H1 (cell line): ENCODE measurements around the gene FAM222B. TPM values are rescaled to one million over a fixed set of nuclear protein-coding genes. Genes with fewer than 3 reads are reported as not detected.

Experiments used
- CTCF ChIA-PET: fragments of 300-600 bp; sonication (Branson Sonifier 250); formaldehyde crosslinking; loops from one replicate; lab custom pipeline; 2021; ENCODE audit not compliant: partially characterized antibody; lab: Charles Lee
- POLR2A ChIA-PET: fragments of 300-600 bp; sonication (Branson Sonifier 250); formaldehyde crosslinking; loops from one replicate; lab custom pipeline; 2021; ENCODE audit warnings: inconsistent platforms; ENCODE audit not compliant: partially characterized antibody; lab: Charles Lee
- DNase-seq, 2 experiments: peaks; one replicate each; pipeline versions ENCODE4 v3.0.0 to v3.0.0-alpha.2; 2010 to 2022; ENCODE audit warnings: low spot score in 2 of 2, low read depth in 1 of 2, mixed read lengths in 1 of 2
- FAIRE-seq: peaks from 2 replicates; lab custom pipeline; 2011; peaks lifted over from hg19 to GRCh38; lab: Jason Lieb, UNC
- H2AFZ ChIP-seq: 2 replicates; pipeline ENCODE4 v1.8.1; 2012; ENCODE audit warnings: low read length, inconsistent platforms
- H2AK5ac ChIP-seq: 2 replicates; pipeline ENCODE4 v1.6.1; 2013; ENCODE audit warnings: low read depth, low read length
- H2BK120ac ChIP-seq: replicated peaks from 2 replicates; pipeline ENCODE3; 2013; ENCODE audit warnings: low read depth, low read length, inconsistent platforms
- H2BK12ac ChIP-seq: 2 replicates; pipeline ENCODE4 v1.6.1; 2013; ENCODE audit warnings: low read depth, low read length
- H2BK15ac ChIP-seq: 2 replicates; pipeline ENCODE4 v1.6.1; 2013; ENCODE audit warnings: low read length
- H2BK20ac ChIP-seq: 2 replicates; pipeline ENCODE4 v1.6.1; 2013; ENCODE audit warnings: low read length
- H2BK5ac ChIP-seq: 2 replicates; pipeline ENCODE4 v1.6.1; 2013; ENCODE audit warnings: low read depth, low read length
- H3K14ac ChIP-seq: 2 replicates; pipeline ENCODE4 v1.6.1; 2013; ENCODE audit warnings: inconsistent platforms; ENCODE audit not compliant: insufficient read length
- H3K18ac ChIP-seq: 2 replicates; pipeline ENCODE4 v1.6.1; 2013; ENCODE audit warnings: low read length; ENCODE audit errors: extremely low read depth
- H3K23ac ChIP-seq: 2 replicates; pipeline ENCODE4 v1.6.1; 2013; ENCODE audit warnings: inconsistent platforms; ENCODE audit not compliant: insufficient read length
- H3K23me2 ChIP-seq: 2 replicates; pipeline ENCODE4 v1.6.1; 2013; ENCODE audit warnings: low read depth, low read length
- H3K27ac ChIP-seq: 2 replicates; pipeline ENCODE4 v1.6.1; 2011; ENCODE audit warnings: low read depth, low read length, inconsistent platforms
- H3K27me3 ChIP-seq, 4 experiments: replicated peaks in 1 of 4; 1 replicate in 1 of 4; 2 replicates in 3 of 4; pipeline versions ENCODE4 v1.6.1 to v1.8.1; 2011 to 2013; ENCODE audit warnings: low read length in 3 of 4, mild to moderate bottlenecking in 3 of 4, inconsistent platforms in 2 of 4, mixed read lengths in 2 of 4, moderate library complexity in 1 of 4; ENCODE audit not compliant: control insufficient read depth in 3 of 4, insufficient read depth in 3 of 4; ENCODE audit errors: extremely low read depth in 1 of 4
- H3K36me3 ChIP-seq, 4 experiments: 2 replicates each; pipeline versions ENCODE4 v1.6.1 to v1.8.1; 2011 to 2013; ENCODE audit warnings: mild to moderate bottlenecking in 4 of 4, low read length in 3 of 4, moderate library complexity in 2 of 4, control low read depth in 1 of 4, inconsistent platforms in 1 of 4; ENCODE audit not compliant: insufficient read depth in 4 of 4, control insufficient read depth in 2 of 4
- H3K4ac ChIP-seq: replicated peaks from 2 replicates; pipeline ENCODE3; 2013; ENCODE audit warnings: low read length, low read depth, mixed read lengths, inconsistent platforms; ENCODE audit not compliant: insufficient read length
- H3K4me1 ChIP-seq, 4 experiments: replicated peaks in 1 of 4; 1 replicate in 1 of 4; 2 replicates in 3 of 4; pipeline versions ENCODE4 v1.6.1 to v1.8.1; 2011 to 2013; ENCODE audit warnings: low read length in 3 of 4, inconsistent platforms in 2 of 4, mixed read lengths in 1 of 4; ENCODE audit not compliant: insufficient read depth in 4 of 4, control insufficient read depth in 3 of 4
- H3K4me2 ChIP-seq, 2 experiments: 2 replicates each; pipeline versions ENCODE4 v1.6.1 to v1.8.1; 2011 to 2013; ENCODE audit warnings: low read depth in 2 of 2, low read length in 2 of 2, control low read depth in 1 of 2, inconsistent platforms in 1 of 2, mild to moderate bottlenecking in 1 of 2; ENCODE audit not compliant: insufficient read depth in 1 of 2
- H3K4me3 ChIP-seq, 4 experiments: fragments of 200-600, 300-600 bp in 1 of 4; sonication (generic), shearing (Covaris generic), sonication (Bioruptor Twin) in 1 of 4; 2 replicates each; pipeline versions ENCODE4 v1.5.1 to v1.8.1; 2011 to 2016; ENCODE audit warnings: low read length in 4 of 4, low read depth in 3 of 4, control low read depth in 2 of 4, inconsistent platforms in 2 of 4, mild to moderate bottlenecking in 2 of 4, mixed read lengths in 1 of 4, moderate library complexity in 1 of 4; ENCODE audit not compliant: insufficient read depth in 2 of 4; ENCODE audit errors: extremely low read depth in 1 of 4
- H3K56ac ChIP-seq: replicated peaks from 2 replicates; pipeline ENCODE3; 2013; ENCODE audit warnings: low read depth, mild to moderate bottlenecking, mixed read lengths, low read length, inconsistent platforms; ENCODE audit not compliant: insufficient read length
- H3K79me1 ChIP-seq: 2 replicates; pipeline ENCODE4 v1.6.1; 2013; ENCODE audit warnings: low read depth, low read length, control low read depth
- H3K79me2 ChIP-seq, 2 experiments: 2 replicates each; pipeline versions ENCODE4 v1.6.1 to v1.8.1; 2012 to 2013; ENCODE audit warnings: low read length in 2 of 2, mild to moderate bottlenecking in 2 of 2, inconsistent platforms in 1 of 2; ENCODE audit not compliant: insufficient read depth in 2 of 2, control insufficient read depth in 1 of 2
- H3K9ac ChIP-seq, 4 experiments: replicated peaks in 1 of 4; 1 replicate in 1 of 4; 2 replicates in 3 of 4; pipeline versions ENCODE4 v1.6.1 to v1.8.1; 2011 to 2013; ENCODE audit warnings: low read depth in 3 of 4, low read length in 3 of 4, control low read depth in 2 of 4, mild to moderate bottlenecking in 2 of 4, moderate library complexity in 2 of 4, inconsistent platforms in 1 of 4; ENCODE audit errors: extremely low read depth in 1 of 4
- H3K9me3 ChIP-seq, 2 experiments: 2 replicates each; pipeline versions ENCODE4 v1.6.1 to v1.8.1; 2012 to 2013; ENCODE audit warnings: mild to moderate bottlenecking in 2 of 2, moderate library complexity in 2 of 2, control low read depth in 1 of 2, inconsistent platforms in 1 of 2, low read depth in 1 of 2, low read length in 1 of 2, mixed read lengths in 1 of 2; ENCODE audit not compliant: insufficient read depth in 2 of 2
- H4K20me1 ChIP-seq, 2 experiments: replicated peaks in 1 of 2; 2 replicates each; pipeline versions ENCODE3 to v1.8.1; 2011 to 2013; ENCODE audit warnings: inconsistent platforms in 2 of 2, low read length in 2 of 2, mild to moderate bottlenecking in 1 of 2; ENCODE audit not compliant: insufficient read depth in 2 of 2, control insufficient read depth in 1 of 2
- H4K5ac ChIP-seq: 2 replicates; pipeline ENCODE4 v1.6.1; 2013; ENCODE audit warnings: low read length, low read depth, mixed read lengths, inconsistent platforms; ENCODE audit not compliant: insufficient read length
- H4K8ac ChIP-seq: 2 replicates; pipeline ENCODE4 v1.8.0; 2013; ENCODE audit warnings: mild to moderate bottlenecking, moderate library complexity, low read length, inconsistent platforms; ENCODE audit not compliant: insufficient read depth; ENCODE audit errors: extremely low read depth
- H4K91ac ChIP-seq: replicated peaks from 2 replicates; pipeline ENCODE3; 2013; ENCODE audit warnings: low read length, mixed read lengths, inconsistent platforms; ENCODE audit not compliant: insufficient read length
- BACH1 ChIP-seq: IDR thresholded peaks from 2 replicates; pipeline ENCODE4 v1.6.1; 2012; ENCODE audit warnings: low read length, improper control_type of control experiment
- CBX5 ChIP-seq: fragments of 300-800, 300-1000 bp; sonication (generic); IDR thresholded peaks from 2 replicates; pipeline ENCODE4 v1.7.1; 2016; ENCODE audit warnings: antibody characterized with exemption, low read length, low read depth
- EGR1 ChIP-seq: IDR thresholded peaks from 2 replicates; pipeline ENCODE4 v1.6.1; 2011; ENCODE audit warnings: low read depth, low read length, borderline replicate concordance
- FOSL1 ChIP-seq: IDR thresholded peaks from 2 replicates; pipeline ENCODE4 v1.6.1; 2011; ENCODE audit warnings: mild to moderate bottlenecking, low read depth, low read length, moderate library complexity; ENCODE audit not compliant: insufficient read depth
- GTF2F1 ChIP-seq: IDR thresholded peaks from 2 replicates; pipeline ENCODE4 v1.6.1; 2012; ENCODE audit warnings: low read depth, low read length, improper control_type of control experiment, borderline replicate concordance
- JUND ChIP-seq: IDR thresholded peaks from 2 replicates; pipeline ENCODE4 v1.6.1; 2011; ENCODE audit warnings: mild to moderate bottlenecking, improper control_type of control experiment, low read length
- KDM1A ChIP-seq: fragments of 200-600, 300-600 bp; sonication (generic); IDR thresholded peaks from 2 replicates; pipeline ENCODE4 v1.7.1; 2016; ENCODE audit warnings: mild to moderate bottlenecking, low read length, borderline replicate concordance
- KDM4A ChIP-seq: IDR thresholded peaks from one replicate; pipeline ENCODE4 v1.7.1; 2012; ENCODE audit warnings: low read depth, mild to moderate bottlenecking, moderate library complexity, low read length, inconsistent platforms; ENCODE audit not compliant: severe bottlenecking
- MAFK ChIP-seq: IDR thresholded peaks from 2 replicates; pipeline ENCODE4 v1.6.1; 2012; ENCODE audit warnings: low read depth, mild to moderate bottlenecking, improper control_type of control experiment, low read length
- RBBP5 ChIP-seq: IDR thresholded peaks from 2 replicates; pipeline ENCODE4 v1.7.1; 2012; ENCODE audit warnings: low read depth, mild to moderate bottlenecking, inconsistent platforms, low read length, moderate library complexity, borderline replicate concordance
- SIN3A ChIP-seq, 2 experiments: IDR thresholded peaks in 1 of 2; conservative IDR thresholded peaks in 1 of 2; 2 replicates each; pipeline ENCODE4 v1.6.1; 2011 to 2012; ENCODE audit warnings: low read length in 2 of 2, improper control_type of control experiment in 1 of 2, low read depth in 1 of 2, mild to moderate bottlenecking in 1 of 2
- SP1 ChIP-seq: IDR thresholded peaks from 2 replicates; pipeline ENCODE4 v1.6.1; 2011; ENCODE audit warnings: low read depth, low read length
- TBP ChIP-seq: IDR thresholded peaks from 2 replicates; pipeline ENCODE4 v1.6.1; 2011; ENCODE audit warnings: low read depth, low read length, improper control_type of control experiment
- YY1 ChIP-seq: IDR thresholded peaks from 2 replicates; pipeline ENCODE4 v1.6.1; 2011; ENCODE audit warnings: low read depth, mild to moderate bottlenecking, low read length
- ZNF274 ChIP-seq: IDR thresholded peaks from 2 replicates; pipeline ENCODE4 v1.7.0; 2012; ENCODE audit warnings: low read length, borderline replicate concordance; ENCODE audit errors: extremely low read depth
- WGBS, 2 experiments: shearing (Covaris generic) in 1 of 2; methylation state at CpG; one replicate each; pipeline versions ENCODE4 v1.1.6 to v1.1.7; 2013 to 2015; ENCODE audit warnings: low lambda C conversion rate in 2 of 2, mixed read lengths in 2 of 2, inconsistent platforms in 1 of 2, low coverage in 1 of 2, missing lambda C conversion rate in 1 of 2; ENCODE audit not compliant: insufficient replicate concordance in 2 of 2, insufficient coverage in 1 of 2, insufficient read length in 1 of 2; ENCODE audit errors: extremely low coverage in 1 of 2, missing lambda C conversion rate in 1 of 2; 5-methylcytosine and 5-hydroxymethylcytosine counted together
- polyA plus RNA-seq, 7 experiments: library from polyadenylated mRNA; depleted of rRNA in 3 of 7; stranded (reverse) in 5 of 7; unstranded in 2 of 7; fragments of >200 nt in 5 of 7; fragments of 200-250 nt in 2 of 7; gene quantifications; 1 replicate in 5 of 7; 2 replicates in 1 of 7; 4 replicates in 1 of 7; pipeline versions ENCODE4 v1.2.1 to v1.2.3, GENCODE V29; 2011 to 2013; ENCODE audit warnings: missing spikeins in 2 of 7, mixed read lengths in 2 of 7
- total RNA-seq: library from RNA; stranded (reverse); fragmentation: NEBNext Ultra II Directional; extraction: Animal tissue kit (Norgen Biotek cat#: 25700); gene quantifications from 2 replicates; pipeline ENCODE4 v1.2.1, GENCODE V29; 2021

The FAM222B gene
- total and polyA plus RNA-seq, 2 of the 8 experiments (the other 6 are each of a cell fraction or from before 2014, with no cell fraction given), result 42.1 to 81.7 TPM

- POLR2A ChIA-PET, result interaction anchor here (0.8 to 17.6 kb wide), 5 partner anchors 9 to 173 kb away, joined by 3 to 813 read pairs (median 5); partner anchors contain the start of genes RPL23A and TRAF4
- TF ChIP-seq MAFK (no peak), KDM1A (no peak), BACH1 (no peak), CBX5 (no peak), ZNF274 (no peak), EGR1 (no peak), FOSL1 (no peak), JUND (no peak), YY1 (no peak), TBP (no peak), SIN3A (conservative IDR thresholded peaks at IDR 0.05 in 1 of 2, IDR thresholded peaks at IDR 0.05 in 1 of 2; ENCODE audit: low read depth in 1 of 2, low read length in 2 of 2) (no peak), GTF2F1 (no peak), RBBP5 (no peak), SP1 (no peak), KDM4A (no peak)
Observed at GRCh38 chr17:28733346-28733745, 109.2 kb downstream of the FAM222B start.

More at GRCh38 chr17:28733346-28733745, 109.2 kb downstream of the FAM222B start:
- Histone ChIP-seq H2BK120ac (no peak overlapping the region), H3K79me1 (peaks cover 2% of the 10 kb centered on the region; the same call in 1 of the 2 replicates), H3K14ac (no peak overlapping the region), H2BK20ac (no peak overlapping the region), H2BK12ac (no peak overlapping the region), H3K18ac (no peak overlapping the region), H3K9me3 (no peaks in the 10 kb centered on the region), H3K27me3 (no peaks in the 10 kb centered on the region), H3K9ac (no peak overlapping the region), H3K23ac (no peak overlapping the region), H3K4me2 (no peak overlapping the region), H4K5ac (no peak overlapping the region), H3K27ac (no peak overlapping the region), H2BK15ac (no peak overlapping the region), H3K23me2 (peaks cover 3% of the 10 kb centered on the region; the same call in 1 of the 2 replicates), H2BK5ac (no peak overlapping the region), H4K20me1 (peaks cover 0 to 5% of the 10 kb centered on the region in 2 experiments), H3K4me3 (no peak overlapping the region), H4K91ac (no peak overlapping the region), H2AK5ac (no peak overlapping the region), H4K8ac (no peak overlapping the region), H3K79me2 (peaks cover 0 to 4% of the 10 kb centered on the region in 2 experiments; a peak in 1 of 4 replicates), H3K4me1 (no peaks in the 10 kb centered on the region), H3K56ac (no peak overlapping the region), H2AFZ (no peak overlapping the region), H3K36me3 (peaks cover 3 to 14% (median 8%) of the 10 kb centered on the region in 4 experiments; a peak in 6 of 8 replicates), H3K4ac (no peak overlapping the region)
- CTCF ChIA-PET, result interaction anchor here (0.6 to 16.9 kb wide), 5 partner anchors 9 to 532 kb away, joined by 3 to 316 read pairs (median 3); no protein-coding TSS in a partner anchor
- DNase-seq, result no peak
- no peak for FAIRE-seq
- 89% methylated on average over 1 of the region's 1 CpG; no CpG with 5 or more reads in 1 of the 2 experiments for WGBS, 2 experiments
